ENCODE measurements around the gene TMEM219.
A peak's percentile ranks its signal among the peaks of the same experiment; 100 is the strongest.

TMEM219 gene

GRCh38 chr16:29999605-30000004 lies 37.7 kb downstream of the TMEM219 start:
- Histone ChIP-seq H3K4me1 (ENCODE audit: insufficient read depth, insufficient read length) (peaks cover 8% of the 10 kb centered on the region), H3K9me3 (ENCODE audit: insufficient read depth, low read length) (no peaks in the 10 kb centered on the region), H3K36me3 (ENCODE audit: insufficient read depth, insufficient read length, low read length) (peaks cover 72% of the 10 kb centered on the region), H3K27me3 (ENCODE audit: insufficient read depth, insufficient read length) (no peaks in the 10 kb centered on the region), H3K4me3 (ENCODE audit: insufficient read length, low read depth) (no peak overlapping the region), H3K9ac (ENCODE audit: insufficient read length, low read depth) (no peak overlapping the region)
- DNase-seq (ENCODE audit: low read depth, low spot score), result no peak
- TF ChIP-seq ZNF274 (IDR thresholded peaks at IDR 0.05; ENCODE audit: low read depth, low read length) (no peak), SUZ12 (IDR thresholded peaks at IDR 0.05; ENCODE audit: extremely low read depth, insufficient read depth, insufficient read length) (no peak), YY1 (IDR thresholded peaks at IDR 0.05; ENCODE audit: insufficient read depth, insufficient read length) (no peak)

- no peak overlapping the region for H3K9ac ChIP-seq (ENCODE audit: insufficient read length, low read depth)
- H3K36me3 ChIP-seq (ENCODE audit: insufficient read depth, insufficient read length, low read length), result peaks cover 85% of the 10 kb centered on the region
- H3K4me3 ChIP-seq (ENCODE audit: insufficient read length, low read depth), result no peak overlapping the region
- TF ChIP-seq ZNF274 (IDR thresholded peaks at IDR 0.05; ENCODE audit: low read depth, low read length), result no peak
- TF ChIP-seq YY1 (IDR thresholded peaks at IDR 0.05; ENCODE audit: insufficient read depth, insufficient read length), result no peak
- no peak for TF ChIP-seq SUZ12 (IDR thresholded peaks at IDR 0.05; ENCODE audit: extremely low read depth, insufficient read depth, insufficient read length)
- H3K27me3 ChIP-seq (ENCODE audit: insufficient read depth, insufficient read length), result no peaks in the 10 kb centered on the region
- H3K4me1 ChIP-seq (ENCODE audit: insufficient read depth, insufficient read length), result peaks cover 14% of the 10 kb centered on the region
- no peaks in the 10 kb centered on the region for H3K9me3 ChIP-seq (ENCODE audit: insufficient read depth, low read length)
- DNase-seq (ENCODE audit: low read depth, low spot score), result no peak
These were observed 39.1 kb downstream of the TMEM219 start for GRCh38 chr16:30000735-30001631.

- H3K9ac ChIP-seq (ENCODE audit: insufficient read length, low read depth), result peak overlapping the region; percentile 21
- no peak for DNase-seq (ENCODE audit: low read depth, low spot score)
- peaks cover 14% of the 10 kb centered on the region for H3K4me1 ChIP-seq (ENCODE audit: insufficient read depth, insufficient read length)
- no peaks in the 10 kb centered on the region for H3K27me3 ChIP-seq (ENCODE audit: insufficient read depth, insufficient read length)
- H3K36me3 ChIP-seq (ENCODE audit: insufficient read depth, insufficient read length, low read length), result peaks cover 90% of the 10 kb centered on the region
- no peak for TF ChIP-seq ZNF274 (IDR thresholded peaks at IDR 0.05; ENCODE audit: low read depth, low read length)
- TF ChIP-seq SUZ12 (IDR thresholded peaks at IDR 0.05; ENCODE audit: extremely low read depth, insufficient read depth, insufficient read length), result no peak
- TF ChIP-seq YY1 (IDR thresholded peaks at IDR 0.05; ENCODE audit: insufficient read depth, insufficient read length), result no peak
- no peak overlapping the region for H3K4me3 ChIP-seq (ENCODE audit: insufficient read length, low read depth)
- no peaks in the 10 kb centered on the region for H3K9me3 ChIP-seq (ENCODE audit: insufficient read depth, low read length)
These were observed 40.9 kb downstream of the TMEM219 start for GRCh38 chr16:30002614-30003346.

- no peak for DNase-seq (ENCODE audit: low read depth, low spot score)
- H3K27me3 ChIP-seq (ENCODE audit: insufficient read depth, insufficient read length), result no peaks in the 10 kb centered on the region
- no peaks in the 10 kb centered on the region for H3K9me3 ChIP-seq (ENCODE audit: insufficient read depth, low read length)
- no peak overlapping the region for H3K9ac ChIP-seq (ENCODE audit: insufficient read length, low read depth)
- H3K4me1 ChIP-seq (ENCODE audit: insufficient read depth, insufficient read length), result peaks cover 14% of the 10 kb centered on the region
- H3K36me3 ChIP-seq (ENCODE audit: insufficient read depth, insufficient read length, low read length), result peaks cover 83% of the 10 kb centered on the region
- no peak overlapping the region for H3K4me3 ChIP-seq (ENCODE audit: insufficient read length, low read depth)
- no peak for TF ChIP-seq SUZ12 (IDR thresholded peaks at IDR 0.05; ENCODE audit: extremely low read depth, insufficient read depth, insufficient read length)
- TF ChIP-seq YY1 (IDR thresholded peaks at IDR 0.05; ENCODE audit: insufficient read depth, insufficient read length), result no peak
- no peak for TF ChIP-seq ZNF274 (IDR thresholded peaks at IDR 0.05; ENCODE audit: low read depth, low read length)
These were observed 42.0 kb downstream of the TMEM219 start for GRCh38 chr16:30003670-30004423.

- H3K4me1 ChIP-seq (ENCODE audit: insufficient read depth, insufficient read length), result peaks cover 14% of the 10 kb centered on the region
- no peak for TF ChIP-seq YY1 (IDR thresholded peaks at IDR 0.05; ENCODE audit: insufficient read depth, insufficient read length)
- TF ChIP-seq ZNF274 (IDR thresholded peaks at IDR 0.05; ENCODE audit: low read depth, low read length), result no peak
- no peak for TF ChIP-seq SUZ12 (IDR thresholded peaks at IDR 0.05; ENCODE audit: extremely low read depth, insufficient read depth, insufficient read length)
- DNase-seq (ENCODE audit: low read depth, low spot score), result no peak
These were observed 42.5 kb downstream of the TMEM219 start for GRCh38 chr16:30004424-30004776.

GRCh38 chr16:30004811-30005242 lies 42.9 kb downstream of the TMEM219 start:
- Histone ChIP-seq H3K9ac (ENCODE audit: insufficient read length, low read depth) (peak overlapping the region; percentile 42), H3K4me1 (ENCODE audit: insufficient read depth, insufficient read length) (peaks cover 14% of the 10 kb centered on the region), H3K4me3 (ENCODE audit: insufficient read length, low read depth) (no peak overlapping the region), H3K36me3 (ENCODE audit: insufficient read depth, insufficient read length, low read length) (peaks cover 73% of the 10 kb centered on the region), H3K27me3 (ENCODE audit: insufficient read depth, insufficient read length) (no peaks in the 10 kb centered on the region), H3K9me3 (ENCODE audit: insufficient read depth, low read length) (no peaks in the 10 kb centered on the region)
- TF ChIP-seq YY1 (IDR thresholded peaks at IDR 0.05; ENCODE audit: insufficient read depth, insufficient read length) (no peak), ZNF274 (IDR thresholded peaks at IDR 0.05; ENCODE audit: low read depth, low read length) (no peak), SUZ12 (IDR thresholded peaks at IDR 0.05; ENCODE audit: extremely low read depth, insufficient read depth, insufficient read length) (no peak)
- DNase-seq (ENCODE audit: low read depth, low spot score), result no peak

More at GRCh38 chr16:30004424-30004776, 42.5 kb downstream of the TMEM219 start:
- Histone ChIP-seq H3K9ac (ENCODE audit: insufficient read length, low read depth) (no peak overlapping the region), H3K4me3 (ENCODE audit: insufficient read length, low read depth) (no peak overlapping the region), H3K27me3 (ENCODE audit: insufficient read depth, insufficient read length) (no peaks in the 10 kb centered on the region), H3K9me3 (ENCODE audit: insufficient read depth, low read length) (no peaks in the 10 kb centered on the region), H3K36me3 (ENCODE audit: insufficient read depth, insufficient read length, low read length) (peaks cover 77% of the 10 kb centered on the region)

All from NT2/D1 (cell line).